ENCODE data around the gene TMEM213. TPM values are rescaled to one million over a fixed set of nuclear protein-coding genes. Genes with fewer than 3 reads are reported as not detected.

Gene TMEM213
- total RNA-seq, 1 experiment from 2014 or later = 0.11 TPM

DNA sequence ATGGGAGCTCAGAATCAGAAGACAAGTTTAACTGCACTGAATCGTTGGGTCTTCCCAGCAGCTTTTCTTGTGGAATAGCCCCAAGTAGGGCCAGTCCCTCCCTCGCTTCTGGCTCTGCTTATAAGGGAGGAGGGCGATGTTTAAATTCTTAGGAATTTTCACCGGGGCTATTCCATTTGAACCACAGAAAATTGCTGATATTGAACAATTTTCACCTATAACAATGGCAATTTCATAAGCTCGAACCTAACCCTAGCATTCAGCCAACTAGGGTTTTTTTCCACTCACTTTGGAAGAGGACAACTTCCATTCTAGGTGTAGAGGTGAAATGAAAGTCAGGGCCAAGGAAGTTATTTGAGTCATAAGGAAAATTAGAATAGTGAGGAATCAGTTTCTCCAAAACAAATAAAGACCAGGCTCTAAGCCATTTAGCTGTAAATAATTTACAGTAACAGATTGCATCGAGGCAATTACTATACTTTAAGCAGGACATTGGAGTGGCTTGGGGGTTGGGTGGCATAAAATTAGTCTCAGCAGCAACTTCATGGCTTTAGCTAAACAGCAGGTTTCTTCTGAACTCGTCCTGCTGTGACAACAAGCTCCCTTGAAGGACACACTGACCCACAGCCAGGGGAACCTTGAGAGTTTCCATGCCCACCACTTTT is 1.7 kb downstream of the TMEM213 start (continued):
- TF ChIP-seq ARID4B (CRISPR knock-in tag; IDR thresholded peaks at IDR 0.05; ENCODE audit: borderline replicate concordance) = no peak
- TF ChIP-seq, protein P1, sequence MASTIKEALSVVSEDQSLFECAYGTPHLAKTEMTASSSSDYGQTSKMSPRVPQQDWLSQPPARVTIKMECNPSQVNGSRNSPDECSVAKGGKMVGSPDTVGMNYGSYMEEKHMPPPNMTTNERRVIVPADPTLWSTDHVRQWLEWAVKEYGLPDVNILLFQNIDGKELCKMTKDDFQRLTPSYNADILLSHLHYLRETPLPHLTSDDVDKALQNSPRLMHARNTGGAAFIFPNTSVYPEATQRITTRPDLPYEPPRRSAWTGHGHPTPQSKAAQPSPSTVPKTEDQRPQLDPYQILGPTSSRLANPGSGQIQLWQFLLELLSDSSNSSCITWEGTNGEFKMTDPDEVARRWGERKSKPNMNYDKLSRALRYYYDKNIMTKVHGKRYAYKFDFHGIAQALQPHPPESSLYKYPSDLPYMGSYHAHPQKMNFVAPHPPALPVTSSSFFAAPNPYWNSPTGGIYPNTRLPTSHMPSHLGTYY (CRISPR knock-in tag; IDR thresholded peaks at IDR 0.05) = no peak

- H3K36me3 Mint-ChIP-seq = no peaks in the 10 kb centered on the region
- H3K27me3 Mint-ChIP-seq (ENCODE audit: low read depth) = no peaks in the 10 kb centered on the region
- TF ChIP-seq HMGXB4 (CRISPR knock-in tag; IDR thresholded peaks at IDR 0.05) = no peak
- H3K9me3 Mint-ChIP-seq = no peaks in the 10 kb centered on the region
- H3K4me3 Mint-ChIP-seq = no peak overlapping the region
- H3K4me1 Mint-ChIP-seq = peaks cover 25% of the 10 kb centered on the region
- CTCF ChIA-PET = no interaction called here
- H3K27ac Mint-ChIP-seq = no peak overlapping the region
- no peak for DNase-seq (ENCODE audit: low spot score)
- no peak for ATAC-seq
- POLR2A ChIA-PET = interaction anchor here (0.6 kb wide), 1 partner anchor 41 kb away, joined by 5 read pairs; no protein-coding TSS in a partner anchor
Observed at GRCh38 chr7:138801256-138801655, 3.5 kb downstream of the TMEM213 start.

- no peak overlapping the region for H3K4me3 Mint-ChIP-seq
- no peak overlapping the region for H3K27ac Mint-ChIP-seq
- no peaks in the 10 kb centered on the region for H3K9me3 Mint-ChIP-seq
- ChIA-PET CTCF (no interaction called here), POLR2A (no interaction called here)
- DNase-seq (ENCODE audit: low spot score) (no peak), ATAC-seq (no peak)
- H3K4me1 Mint-ChIP-seq = peaks cover 13% of the 10 kb centered on the region
- H3K36me3 Mint-ChIP-seq = no peaks in the 10 kb centered on the region
- H3K27me3 Mint-ChIP-seq (ENCODE audit: low read depth) = no peaks in the 10 kb centered on the region
- TF ChIP-seq TCF7 (CRISPR knock-in tag; IDR thresholded peaks at IDR 0.05; ENCODE audit: low read depth) = no peak
- no peak for TF ChIP-seq PRRX2 (CRISPR knock-in tag; IDR thresholded peaks at IDR 0.05)
- TF ChIP-seq FOXJ3 (CRISPR knock-in tag; IDR thresholded peaks at IDR 0.05; ENCODE audit: borderline replicate concordance) = no peak
- TF ChIP-seq, protein P2, sequence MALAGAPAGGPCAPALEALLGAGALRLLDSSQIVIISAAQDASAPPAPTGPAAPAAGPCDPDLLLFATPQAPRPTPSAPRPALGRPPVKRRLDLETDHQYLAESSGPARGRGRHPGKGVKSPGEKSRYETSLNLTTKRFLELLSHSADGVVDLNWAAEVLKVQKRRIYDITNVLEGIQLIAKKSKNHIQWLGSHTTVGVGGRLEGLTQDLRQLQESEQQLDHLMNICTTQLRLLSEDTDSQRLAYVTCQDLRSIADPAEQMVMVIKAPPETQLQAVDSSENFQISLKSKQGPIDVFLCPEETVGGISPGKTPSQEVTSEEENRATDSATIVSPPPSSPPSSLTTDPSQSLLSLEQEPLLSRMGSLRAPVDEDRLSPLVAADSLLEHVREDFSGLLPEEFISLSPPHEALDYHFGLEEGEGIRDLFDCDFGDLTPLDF (CRISPR knock-in tag; IDR thresholded peaks at IDR 0.05) = no peak
- TF ChIP-seq, protein P3, sequence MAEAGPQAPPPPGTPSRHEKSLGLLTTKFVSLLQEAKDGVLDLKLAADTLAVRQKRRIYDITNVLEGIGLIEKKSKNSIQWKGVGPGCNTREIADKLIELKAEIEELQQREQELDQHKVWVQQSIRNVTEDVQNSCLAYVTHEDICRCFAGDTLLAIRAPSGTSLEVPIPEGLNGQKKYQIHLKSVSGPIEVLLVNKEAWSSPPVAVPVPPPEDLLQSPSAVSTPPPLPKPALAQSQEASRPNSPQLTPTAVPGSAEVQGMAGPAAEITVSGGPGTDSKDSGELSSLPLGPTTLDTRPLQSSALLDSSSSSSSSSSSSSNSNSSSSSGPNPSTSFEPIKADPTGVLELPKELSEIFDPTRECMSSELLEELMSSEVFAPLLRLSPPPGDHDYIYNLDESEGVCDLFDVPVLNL (CRISPR knock-in tag; IDR thresholded peaks at IDR 0.05; ENCODE audit: borderline replicate concordance, low read depth) = no peak
- TF ChIP-seq SMAD4 (CRISPR knock-in tag; IDR thresholded peaks at IDR 0.05) = no peak
- no peak for TF ChIP-seq NR3C1 (CRISPR knock-in tag; conservative IDR thresholded peaks at IDR 0.05; ENCODE audit: low read depth)
- TF ChIP-seq SOX15 (CRISPR knock-in tag; IDR thresholded peaks at IDR 0.05) = no peak
- TF ChIP-seq USF1 (CRISPR knock-in tag; IDR thresholded peaks at IDR 0.05) = no peak
- TF ChIP-seq CREM (CRISPR knock-in tag; IDR thresholded peaks at IDR 0.05) = no peak
- no peak for TF ChIP-seq TEAD1 (CRISPR knock-in tag; IDR thresholded peaks at IDR 0.05)
- TF ChIP-seq, protein P4, sequence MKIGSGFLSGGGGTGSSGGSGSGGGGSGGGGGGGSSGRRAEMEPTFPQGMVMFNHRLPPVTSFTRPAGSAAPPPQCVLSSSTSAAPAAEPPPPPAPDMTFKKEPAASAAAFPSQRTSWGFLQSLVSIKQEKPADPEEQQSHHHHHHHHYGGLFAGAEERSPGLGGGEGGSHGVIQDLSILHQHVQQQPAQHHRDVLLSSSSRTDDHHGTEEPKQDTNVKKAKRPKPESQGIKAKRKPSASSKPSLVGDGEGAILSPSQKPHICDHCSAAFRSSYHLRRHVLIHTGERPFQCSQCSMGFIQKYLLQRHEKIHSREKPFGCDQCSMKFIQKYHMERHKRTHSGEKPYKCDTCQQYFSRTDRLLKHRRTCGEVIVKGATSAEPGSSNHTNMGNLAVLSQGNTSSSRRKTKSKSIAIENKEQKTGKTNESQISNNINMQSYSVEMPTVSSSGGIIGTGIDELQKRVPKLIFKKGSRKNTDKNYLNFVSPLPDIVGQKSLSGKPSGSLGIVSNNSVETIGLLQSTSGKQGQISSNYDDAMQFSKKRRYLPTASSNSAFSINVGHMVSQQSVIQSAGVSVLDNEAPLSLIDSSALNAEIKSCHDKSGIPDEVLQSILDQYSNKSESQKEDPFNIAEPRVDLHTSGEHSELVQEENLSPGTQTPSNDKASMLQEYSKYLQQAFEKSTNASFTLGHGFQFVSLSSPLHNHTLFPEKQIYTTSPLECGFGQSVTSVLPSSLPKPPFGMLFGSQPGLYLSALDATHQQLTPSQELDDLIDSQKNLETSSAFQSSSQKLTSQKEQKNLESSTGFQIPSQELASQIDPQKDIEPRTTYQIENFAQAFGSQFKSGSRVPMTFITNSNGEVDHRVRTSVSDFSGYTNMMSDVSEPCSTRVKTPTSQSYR (CRISPR knock-in tag; IDR thresholded peaks at IDR 0.05) = no peak
Observed at GRCh38 chr7:138802706-138803105, 4.9 kb downstream of the TMEM213 start.

Data from WTC11 (cell line).